ENCODE measurements around the gene NT5DC1. TPM values are rescaled to one million over a fixed set of nuclear protein-coding genes. Genes with fewer than 3 reads are reported as not detected.
A peak's percentile ranks its signal among the peaks of the same experiment; 100 is the strongest.

The NT5DC1 gene
- total RNA-seq: 10 to 100 TPM; 18.6 to 29.4 TPM
- 10 to 100 TPM; 20.0 to 20.2 TPM for polyA plus RNA-seq (ENCODE audit: insufficient read length in 2 of 2)
- long read RNA-seq, donor 1, full-length matches to known transcripts: 8 of 8 reads
- long read RNA-seq, donor 1, partial matches to known transcripts: 0 of 8 reads
- long read RNA-seq, donor 1, other reads (novel, unspliced or antisense): 0 of 8 reads
- long read RNA-seq, donor 2: 0 reads
- long read RNA-seq, donor 3: 0 reads
- long read RNA-seq, donor 4, full-length matches to known transcripts: 10 of 18 reads
- long read RNA-seq, donor 4, partial matches to known transcripts: 8 of 18 reads
- long read RNA-seq, donor 4, other reads (novel, unspliced or antisense): 0 of 18 reads

DNA sequence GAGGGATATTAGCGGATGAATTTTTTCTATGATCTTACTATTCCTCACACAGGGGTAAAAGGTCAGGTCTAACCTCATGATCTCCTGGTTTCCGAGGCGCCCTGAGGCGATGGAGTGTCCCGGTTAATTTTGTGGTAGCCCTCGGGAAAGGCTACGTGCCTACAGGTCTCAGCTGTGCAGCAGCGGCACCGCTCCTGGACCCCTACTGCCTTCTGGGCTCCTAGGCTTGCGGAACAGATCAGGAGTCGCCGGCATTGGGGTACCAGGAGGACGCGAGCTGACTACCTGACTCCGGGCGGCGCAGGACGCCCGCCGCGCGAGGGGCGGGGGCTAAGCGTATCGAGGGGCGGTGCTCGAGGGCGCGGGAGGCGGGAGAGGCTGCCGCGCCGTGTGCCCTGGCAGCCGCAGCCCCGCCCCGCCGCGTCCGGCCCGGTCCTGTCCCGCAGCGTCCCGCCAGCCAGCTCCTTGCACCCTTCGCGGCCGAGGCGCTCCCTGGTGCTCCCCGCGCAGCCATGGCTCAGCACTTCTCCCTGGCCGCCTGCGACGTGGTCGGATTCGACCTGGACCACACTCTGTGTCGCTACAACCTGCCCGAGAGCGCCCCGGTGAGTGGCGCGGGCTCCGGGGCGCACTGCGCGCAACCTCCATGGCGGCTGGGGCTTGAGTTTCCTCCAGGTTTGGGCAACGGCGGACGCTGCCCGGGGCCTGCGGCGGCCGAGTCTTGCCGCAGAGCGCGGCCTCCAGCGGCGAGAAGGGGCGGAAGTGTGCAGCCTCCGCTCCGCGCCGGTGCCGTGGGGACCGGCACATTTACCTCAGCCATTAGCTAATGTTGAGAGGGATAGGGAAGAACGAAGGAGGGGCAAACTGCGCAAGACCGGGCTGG, at the start of gene NT5DC1:
NT5DC1 (plus strand) TSS at position 435 of the 883 bp plus-strand sequence; CDS start at position 513, 78 bp downstream.
- DNase-seq (ENCODE audit: low read depth in 4 of 6, low spot score in 6 of 6): peak; percentile 26 to 89 (median 60)
- peak within 1 kb of the TSS; percentile 57 for H3K4me3 ChIP-seq (ENCODE audit: low read depth, low read length)
- under 1% methylated on average over 86 of the region's 87 CpGs for WGBS (ENCODE audit: insufficient coverage)
- H3K36me3 ChIP-seq (ENCODE audit: control insufficient read depth, insufficient read depth, low read length): no peaks in the 10 kb centered on the region
- H3K27ac ChIP-seq (ENCODE audit: low read depth, low read length): peak within 1 kb of the TSS; percentile 82
- H3K9me3 ChIP-seq (ENCODE audit: control insufficient read depth, insufficient read depth, low read length): peaks cover 3% of the 10 kb centered on the region
- H3K27me3 ChIP-seq (ENCODE audit: control insufficient read depth, insufficient read depth, low read length): no peaks in the 10 kb centered on the region
- H3K4me1 ChIP-seq (ENCODE audit: control insufficient read depth, insufficient read depth, low read length): no peaks in the 10 kb centered on the region

DNA sequence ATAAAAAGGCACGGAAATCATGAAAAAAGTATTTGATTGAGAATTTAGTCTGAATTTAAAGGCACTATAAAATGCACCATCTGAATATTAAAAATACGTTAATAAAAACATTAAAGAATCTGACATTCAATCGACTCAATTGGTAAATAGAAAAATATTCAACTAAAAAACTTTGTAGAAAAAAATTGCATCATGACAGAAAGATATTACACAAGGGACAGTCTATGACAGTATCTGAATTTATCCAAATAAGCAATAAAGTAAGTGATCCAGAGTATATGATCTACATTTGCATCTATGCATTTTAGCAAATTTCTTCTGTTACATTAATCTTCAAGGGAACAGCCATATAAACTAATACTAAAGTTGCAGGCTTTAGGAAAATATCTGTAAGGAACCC, 49.4 kb upstream of the NT5DC1 start:
- Histone ChIP-seq H3K36me3 (ENCODE audit: control insufficient read depth, insufficient read depth, low read length) (no peaks in the 10 kb centered on the region), H3K4me3 (ENCODE audit: low read depth, low read length) (no peak overlapping the region), H3K27me3 (ENCODE audit: control insufficient read depth, insufficient read depth, low read length) (no peaks in the 10 kb centered on the region), H3K9me3 (ENCODE audit: control insufficient read depth, insufficient read depth, low read length) (no peaks in the 10 kb centered on the region), H3K27ac (ENCODE audit: low read depth, low read length) (no peak overlapping the region), H3K4me1 (ENCODE audit: control insufficient read depth, insufficient read depth, low read length) (no peaks in the 10 kb centered on the region)
- WGBS (ENCODE audit: insufficient coverage): no CpG with 5 or more reads among the region's 3 CpGs
- no peak for DNase-seq (ENCODE audit: low read depth in 4 of 6, low spot score in 6 of 6)

DNA sequence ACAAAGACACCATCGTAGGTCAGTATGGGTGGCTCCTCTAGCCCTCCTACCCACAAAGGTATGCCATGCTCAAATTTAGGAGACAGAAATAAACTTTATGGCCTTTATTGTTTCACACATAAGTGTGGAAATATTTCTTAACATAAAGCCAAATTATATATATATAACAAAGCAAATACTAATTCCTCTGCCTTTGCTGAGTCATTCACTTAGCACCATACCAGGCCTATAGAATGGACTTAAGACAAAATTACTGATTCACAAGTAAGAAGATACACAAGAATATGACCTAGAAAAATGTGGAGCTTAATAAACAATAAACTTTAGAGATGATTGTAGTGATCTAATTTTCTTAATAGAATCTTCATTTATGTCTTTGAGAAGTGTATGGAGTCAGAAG, 45.1 kb upstream of the NT5DC1 start:
- Histone ChIP-seq H3K36me3 (ENCODE audit: control insufficient read depth, insufficient read depth, low read length) (no peaks in the 10 kb centered on the region), H3K9me3 (ENCODE audit: control insufficient read depth, insufficient read depth, low read length) (no peaks in the 10 kb centered on the region), H3K4me1 (ENCODE audit: control insufficient read depth, insufficient read depth, low read length) (no peaks in the 10 kb centered on the region), H3K4me3 (ENCODE audit: low read depth, low read length) (no peak overlapping the region), H3K27me3 (ENCODE audit: control insufficient read depth, insufficient read depth, low read length) (no peaks in the 10 kb centered on the region), H3K27ac (ENCODE audit: low read depth, low read length) (no peak overlapping the region)
- no peak for DNase-seq (ENCODE audit: low read depth in 4 of 6, low spot score in 6 of 6)
- no CpG with 5 or more reads among the region's 1 CpG for WGBS (ENCODE audit: insufficient coverage)

DNA sequence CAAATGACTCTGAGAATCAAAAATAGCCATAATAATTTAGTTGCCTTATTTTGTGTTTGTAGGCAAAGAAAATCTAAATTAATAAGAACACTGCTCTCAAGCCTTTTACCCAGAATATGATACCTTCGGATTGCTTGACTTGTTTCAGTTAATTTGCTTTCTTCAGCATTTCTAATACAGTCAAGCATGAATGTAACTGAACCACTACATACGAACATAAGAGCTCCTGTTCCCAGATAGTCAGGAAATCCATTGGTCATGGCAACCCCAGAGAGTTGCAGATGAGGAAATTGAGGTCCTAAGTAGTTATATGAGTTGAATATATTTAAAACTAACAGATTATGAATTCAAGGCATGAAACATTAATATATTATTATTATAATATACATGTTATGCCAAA, 42.9 kb upstream of the NT5DC1 start:
- no peaks in the 10 kb centered on the region for H3K4me1 ChIP-seq (ENCODE audit: control insufficient read depth, insufficient read depth, low read length)
- no peak overlapping the region for H3K4me3 ChIP-seq (ENCODE audit: low read depth, low read length)
- H3K9me3 ChIP-seq (ENCODE audit: control insufficient read depth, insufficient read depth, low read length): no peaks in the 10 kb centered on the region
- no peak for DNase-seq (ENCODE audit: low read depth in 4 of 6, low spot score in 6 of 6)
- no CpG with 5 or more reads among the region's 2 CpGs for WGBS (ENCODE audit: insufficient coverage)
- no peaks in the 10 kb centered on the region for H3K36me3 ChIP-seq (ENCODE audit: control insufficient read depth, insufficient read depth, low read length)
- no peaks in the 10 kb centered on the region for H3K27me3 ChIP-seq (ENCODE audit: control insufficient read depth, insufficient read depth, low read length)
- H3K27ac ChIP-seq (ENCODE audit: low read depth, low read length): no peak overlapping the region

DNA sequence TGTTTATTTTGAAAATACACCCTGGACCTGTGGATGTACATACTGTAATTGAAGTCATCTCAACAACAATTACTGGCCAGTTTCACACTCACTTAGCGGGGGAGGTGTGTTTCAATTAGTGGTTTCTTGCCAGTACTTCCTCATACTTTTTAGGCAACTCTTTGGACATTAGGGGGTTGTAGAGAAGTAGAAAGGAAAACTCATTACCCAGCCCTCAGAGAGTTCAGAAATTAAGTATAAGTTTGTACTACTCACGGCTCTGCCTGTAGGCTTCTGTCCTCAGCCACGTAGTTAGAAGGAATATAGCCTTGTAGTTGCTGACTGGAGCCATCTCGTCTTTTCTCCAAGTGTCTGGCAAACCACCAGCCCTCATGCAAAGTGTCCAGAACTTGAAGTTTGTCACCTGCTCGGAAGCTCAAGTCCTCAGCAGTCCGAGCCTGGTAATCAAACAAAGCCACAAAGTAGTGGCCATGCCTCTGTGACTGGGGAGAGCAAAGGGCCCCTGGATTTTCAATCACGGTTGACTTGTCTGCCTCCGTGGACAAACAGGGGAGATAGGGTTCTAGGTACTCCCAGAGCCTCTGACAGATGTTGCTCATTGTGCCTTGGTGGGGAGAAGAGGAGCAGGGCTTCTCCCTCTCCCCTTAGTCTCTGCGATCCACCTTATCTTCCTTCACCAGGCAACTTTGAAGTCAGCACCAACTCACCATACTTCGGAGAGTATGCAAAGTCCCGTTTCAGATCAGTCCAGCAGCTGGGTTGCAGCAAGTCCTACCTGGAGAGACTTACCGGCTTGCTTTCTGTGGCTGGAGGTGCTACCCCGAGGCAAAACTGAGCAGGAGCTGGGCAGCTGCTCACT, 40.7 kb upstream of the NT5DC1 start:
- Histone ChIP-seq H3K4me3 (ENCODE audit: low read depth, low read length) (no peak overlapping the region), H3K27ac (ENCODE audit: low read depth, low read length) (no peak overlapping the region), H3K36me3 (ENCODE audit: control insufficient read depth, insufficient read depth, low read length) (no peaks in the 10 kb centered on the region), H3K4me1 (ENCODE audit: control insufficient read depth, insufficient read depth, low read length) (no peaks in the 10 kb centered on the region), H3K27me3 (ENCODE audit: control insufficient read depth, insufficient read depth, low read length) (no peaks in the 10 kb centered on the region), H3K9me3 (ENCODE audit: control insufficient read depth, insufficient read depth, low read length) (no peaks in the 10 kb centered on the region)
- WGBS (ENCODE audit: insufficient coverage): 94% methylated on average over 7 of the region's 13 CpGs
- DNase-seq (ENCODE audit: low read depth in 4 of 6, low spot score in 6 of 6): no peak

DNA sequence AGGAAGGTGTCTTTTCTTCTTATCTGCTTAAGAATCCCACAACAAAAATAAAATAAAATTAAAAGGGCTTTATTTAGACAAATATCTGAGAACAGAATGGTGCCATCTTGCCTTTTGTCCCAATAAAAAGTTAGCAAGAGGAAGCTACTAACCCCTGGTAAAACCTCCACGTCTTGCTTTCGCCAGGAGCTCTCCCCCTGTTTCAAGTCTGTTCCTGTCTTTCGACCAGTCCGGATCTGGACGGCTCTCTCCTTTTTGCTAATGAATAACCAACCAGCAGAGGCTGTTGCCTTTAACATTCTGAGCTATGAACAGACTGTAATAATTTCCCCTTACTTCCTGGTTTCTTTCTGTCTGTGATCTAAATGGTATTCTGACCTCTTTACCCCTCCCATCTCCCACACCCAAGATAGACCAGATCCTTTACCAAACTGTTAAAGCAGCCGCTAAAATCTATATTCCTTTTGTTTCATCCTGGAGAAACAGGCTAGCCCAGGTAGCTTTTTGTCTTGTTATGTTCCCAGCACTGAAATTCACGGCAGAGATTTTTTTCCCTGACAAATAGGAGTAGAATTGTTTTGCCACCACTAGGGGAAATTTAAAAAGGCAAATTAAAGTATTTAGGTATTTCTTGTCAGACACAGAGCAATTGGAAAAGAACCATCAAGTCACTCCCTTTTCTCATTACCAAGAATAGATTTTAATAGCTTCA, 39.9 kb upstream of the NT5DC1 start, which contains the start of gene FRK:
FRK (minus strand) TSS at position 320 of the 712 bp plus-strand sequence. CDS start 580 bp downstream, outside the sequence.
- DNase-seq (ENCODE audit: low read depth in 4 of 6, low spot score in 6 of 6): peak in 1 of 6 donors; percentile 23
- no peak within 1 kb of the TSS for H3K27ac ChIP-seq (ENCODE audit: low read depth, low read length)
- H3K4me3 ChIP-seq (ENCODE audit: low read depth, low read length): no peak within 1 kb of the TSS
- 84% methylated on average over 5 of the region's 7 CpGs for WGBS (ENCODE audit: insufficient coverage)
- no peaks in the 10 kb centered on the region for H3K27me3 ChIP-seq (ENCODE audit: control insufficient read depth, insufficient read depth, low read length)
- H3K9me3 ChIP-seq (ENCODE audit: control insufficient read depth, insufficient read depth, low read length): no peaks in the 10 kb centered on the region
- no peaks in the 10 kb centered on the region for H3K36me3 ChIP-seq (ENCODE audit: control insufficient read depth, insufficient read depth, low read length)
- no peaks in the 10 kb centered on the region for H3K4me1 ChIP-seq (ENCODE audit: control insufficient read depth, insufficient read depth, low read length)

DNA sequence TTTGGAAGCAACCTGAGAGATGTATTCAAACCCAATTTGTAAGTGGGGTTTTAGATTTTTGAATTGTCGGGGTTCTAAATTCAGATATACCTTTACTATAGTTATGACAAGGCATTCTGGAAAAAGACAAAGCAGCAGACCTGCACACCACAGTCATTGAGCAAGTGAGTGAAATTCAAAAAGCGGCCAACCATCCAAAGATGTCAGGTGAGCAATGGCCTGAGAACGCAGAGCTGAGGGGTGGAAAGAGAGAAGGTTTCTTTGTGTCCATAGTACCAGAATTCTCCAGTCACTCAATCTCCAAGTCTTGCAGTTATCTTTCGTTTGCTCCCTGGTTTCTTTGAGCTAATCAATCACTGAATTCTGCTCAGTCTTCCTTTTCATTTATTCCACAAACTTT, 38.2 kb upstream of the NT5DC1 start:
- WGBS (ENCODE audit: insufficient coverage): 81% methylated on average over 2 of the region's 4 CpGs
- Histone ChIP-seq H3K27ac (ENCODE audit: low read depth, low read length) (no peak overlapping the region), H3K27me3 (ENCODE audit: control insufficient read depth, insufficient read depth, low read length) (no peaks in the 10 kb centered on the region), H3K36me3 (ENCODE audit: control insufficient read depth, insufficient read depth, low read length) (no peaks in the 10 kb centered on the region), H3K9me3 (ENCODE audit: control insufficient read depth, insufficient read depth, low read length) (no peaks in the 10 kb centered on the region), H3K4me3 (ENCODE audit: low read depth, low read length) (no peak overlapping the region), H3K4me1 (ENCODE audit: control insufficient read depth, insufficient read depth, low read length) (no peaks in the 10 kb centered on the region)
- no peak for DNase-seq (ENCODE audit: low read depth in 4 of 6, low spot score in 6 of 6)

DNA sequence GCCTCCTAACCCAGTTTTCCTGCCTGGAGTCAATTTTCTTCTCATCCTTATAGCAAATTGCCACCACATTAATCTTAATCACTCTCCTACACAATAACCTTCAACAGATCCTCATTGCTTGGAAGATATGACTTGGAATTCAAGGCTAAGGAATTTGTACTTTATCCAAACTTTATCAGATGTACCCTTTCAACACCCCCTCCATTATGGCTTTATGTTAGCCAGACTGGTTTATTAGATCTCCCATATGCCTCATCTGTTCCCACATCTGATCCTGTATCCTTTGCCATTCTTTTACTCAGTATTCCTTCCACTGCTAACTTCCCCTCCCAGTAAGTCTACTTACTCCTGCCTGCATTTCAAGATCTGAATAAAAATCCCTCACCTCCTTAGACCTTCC, 36.0 kb upstream of the NT5DC1 start:
- no peaks in the 10 kb centered on the region for H3K4me1 ChIP-seq (ENCODE audit: control insufficient read depth, insufficient read depth, low read length)
- no peaks in the 10 kb centered on the region for H3K9me3 ChIP-seq (ENCODE audit: control insufficient read depth, insufficient read depth, low read length)
- H3K4me3 ChIP-seq (ENCODE audit: low read depth, low read length): no peak overlapping the region
- peak in 1 of 6 donors; percentile 60 for DNase-seq (ENCODE audit: low read depth in 4 of 6, low spot score in 6 of 6)
- H3K36me3 ChIP-seq (ENCODE audit: control insufficient read depth, insufficient read depth, low read length): no peaks in the 10 kb centered on the region
- H3K27me3 ChIP-seq (ENCODE audit: control insufficient read depth, insufficient read depth, low read length): no peaks in the 10 kb centered on the region
- H3K27ac ChIP-seq (ENCODE audit: low read depth, low read length): no peak overlapping the region

DNA sequence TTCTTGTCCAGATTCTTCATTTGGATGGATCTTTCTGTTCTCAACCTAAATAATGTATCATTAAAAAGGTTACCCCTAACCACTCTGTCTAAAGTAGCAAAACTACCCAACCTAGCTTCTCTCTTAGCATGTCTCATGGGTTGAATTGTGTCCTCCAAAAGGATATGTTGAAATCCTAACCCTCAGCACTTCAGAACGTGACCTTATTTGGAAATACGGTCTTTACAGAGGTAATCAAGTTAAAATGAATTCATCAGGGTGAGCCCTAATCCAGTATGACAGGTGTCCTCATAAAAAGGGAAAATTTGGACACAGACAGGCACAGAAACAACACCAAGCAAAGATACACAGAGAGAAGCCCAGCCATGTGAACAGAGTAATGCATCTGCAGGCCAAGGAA, 33.9 kb upstream of the NT5DC1 start:
- no peak overlapping the region for H3K27ac ChIP-seq (ENCODE audit: low read depth, low read length)

More for the DNA sequence above, 33.9 kb upstream of the NT5DC1 start:
- Histone ChIP-seq H3K4me1 (ENCODE audit: control insufficient read depth, insufficient read depth, low read length) (no peaks in the 10 kb centered on the region), H3K4me3 (ENCODE audit: low read depth, low read length) (no peak overlapping the region), H3K27me3 (ENCODE audit: control insufficient read depth, insufficient read depth, low read length) (no peaks in the 10 kb centered on the region), H3K9me3 (ENCODE audit: control insufficient read depth, insufficient read depth, low read length) (no peaks in the 10 kb centered on the region), H3K36me3 (ENCODE audit: control insufficient read depth, insufficient read depth, low read length) (no peaks in the 10 kb centered on the region)
- WGBS (ENCODE audit: insufficient coverage): no CpG with 5 or more reads among the region's 2 CpGs
- no peak for DNase-seq (ENCODE audit: low read depth in 4 of 6, low spot score in 6 of 6)

All from spinal cord (tissue), 10 donors.